Transverse colon (tissue), 4 donors: ENCODE data around the gene FBXO17.
A peak's percentile ranks its signal among the peaks of the same experiment; 100 is the strongest.

Source experiments
- POLR2A ChIP-seq: fragments of 450-650 bp; IDR thresholded peaks from one replicate; pipeline ENCODE4 v1.6.1; 2016; ENCODE audit warnings: antibody characterized with exemption, mild to moderate bottlenecking, moderate library complexity
- POLR2AphosphoS5 ChIP-seq, 3 donors: sonication (generic); formaldehyde crosslinking; IDR thresholded peaks; one replicate each; pipeline ENCODE4 v1.6.1; 2016; ENCODE audit warnings: antibody characterized with exemption in 3 of 3
- TF ChIP-seq, protein P1 (sequence below), 5 experiments: fragments of 200-600 bp in 3 of 5; fragments of 450-650 bp in 2 of 5; sonication (generic) in 3 of 5; IDR thresholded peaks; 1 replicate in 2 of 5; 2 replicates in 3 of 5; pipeline ENCODE4 v1.5.1; 2016 to 2017; ENCODE audit warnings: antibody characterized with exemption in 5 of 5, inconsistent platforms in 3 of 5, mild to moderate bottlenecking in 2 of 5, moderate library complexity in 1 of 5

DNA sequence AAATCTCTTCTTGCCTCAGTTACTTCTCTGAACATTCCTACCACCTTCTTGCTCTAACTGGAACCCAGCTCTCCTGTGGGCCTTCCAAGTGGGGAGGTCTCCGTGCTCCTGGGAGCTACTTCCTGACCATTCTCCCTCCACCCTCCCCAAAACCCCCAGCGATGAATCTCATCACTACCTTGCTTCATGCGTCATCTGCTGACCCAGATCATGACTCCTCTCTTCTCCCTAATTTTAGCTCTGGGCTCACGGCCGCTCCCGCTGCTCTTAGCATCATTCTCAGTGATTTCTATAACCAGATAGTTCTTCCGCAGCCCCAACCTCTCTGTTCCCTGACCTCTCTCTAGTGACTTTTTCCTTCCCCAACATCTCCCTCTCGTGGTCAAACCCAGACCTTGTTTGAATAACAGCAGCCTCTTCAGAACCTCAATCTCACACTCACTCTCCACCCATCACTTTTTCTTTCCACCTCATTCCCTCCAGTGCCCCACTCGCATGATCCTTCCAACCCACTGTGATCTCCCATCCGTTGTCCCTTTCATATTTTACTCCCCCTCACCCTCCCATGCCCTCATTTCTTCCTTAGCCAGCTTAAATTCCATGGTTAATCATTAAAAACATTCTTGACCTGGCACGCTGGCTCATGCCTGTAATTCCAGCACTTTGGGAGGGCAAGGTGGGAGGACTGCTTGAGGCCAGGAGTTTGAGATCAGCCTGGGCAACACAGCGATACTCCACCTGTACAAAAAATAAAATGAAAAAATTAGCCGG, 23.0 kb downstream of the FBXO17 start:
- TF ChIP-seq, protein P1, sequence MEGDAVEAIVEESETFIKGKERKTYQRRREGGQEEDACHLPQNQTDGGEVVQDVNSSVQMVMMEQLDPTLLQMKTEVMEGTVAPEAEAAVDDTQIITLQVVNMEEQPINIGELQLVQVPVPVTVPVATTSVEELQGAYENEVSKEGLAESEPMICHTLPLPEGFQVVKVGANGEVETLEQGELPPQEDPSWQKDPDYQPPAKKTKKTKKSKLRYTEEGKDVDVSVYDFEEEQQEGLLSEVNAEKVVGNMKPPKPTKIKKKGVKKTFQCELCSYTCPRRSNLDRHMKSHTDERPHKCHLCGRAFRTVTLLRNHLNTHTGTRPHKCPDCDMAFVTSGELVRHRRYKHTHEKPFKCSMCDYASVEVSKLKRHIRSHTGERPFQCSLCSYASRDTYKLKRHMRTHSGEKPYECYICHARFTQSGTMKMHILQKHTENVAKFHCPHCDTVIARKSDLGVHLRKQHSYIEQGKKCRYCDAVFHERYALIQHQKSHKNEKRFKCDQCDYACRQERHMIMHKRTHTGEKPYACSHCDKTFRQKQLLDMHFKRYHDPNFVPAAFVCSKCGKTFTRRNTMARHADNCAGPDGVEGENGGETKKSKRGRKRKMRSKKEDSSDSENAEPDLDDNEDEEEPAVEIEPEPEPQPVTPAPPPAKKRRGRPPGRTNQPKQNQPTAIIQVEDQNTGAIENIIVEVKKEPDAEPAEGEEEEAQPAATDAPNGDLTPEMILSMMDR (IDR thresholded peaks at IDR 0.05) = peak; percentile 20 to 59 (median 39)
- TF ChIP-seq POLR2AphosphoS5 (IDR thresholded peaks at IDR 0.05) (no peak), POLR2A (no peak)
